Fibroblast of the aortic adventitia (primary cell): ENCODE measurements around the gene LGI1. TPM values are rescaled to one million over a fixed set of nuclear protein-coding genes. Genes with fewer than 3 reads are reported as not detected.

ENCODE experiments used
- DNase-seq: peaks from one replicate; pipeline ENCODE4 v3.0.0-alpha.2; 2010; ENCODE audit warnings: low read depth
- H3K4me3 ChIP-seq: 2 replicates; pipeline ENCODE4 v1.5.1; 2011; ENCODE audit warnings: low read depth, mild to moderate bottlenecking, control low read depth, low read length, moderate library complexity
- CTCF ChIP-seq: IDR thresholded peaks from 2 replicates; pipeline ENCODE4 v1.5.1; 2011; ENCODE audit warnings: mild to moderate bottlenecking, low read length, control low read depth, inconsistent platforms; ENCODE audit not compliant: insufficient read depth
- total RNA-seq: library from RNA; depleted of rRNA; stranded (reverse); fragments of >200 nt; gene quantifications from 2 replicates; pipeline ENCODE4 v1.2.3, GENCODE V29; 2012; ENCODE audit warnings: low replicate concordance

LGI1 gene
- total RNA-seq, 1 donor = 0.18 TPM

- DNase-seq = no peak
- no peak overlapping the region for H3K4me3 ChIP-seq
- TF ChIP-seq CTCF = no peak
These were observed 13.6 kb downstream of the LGI1 start for GRCh38 chr10:93771354-93771753.

GRCh38 chr10:93773120-93773519 is 15.4 kb downstream of the LGI1 start:
- TF ChIP-seq CTCF = no peak
- no peak for DNase-seq
- no peak overlapping the region for H3K4me3 ChIP-seq

GRCh38 chr10:93773705-93774104 is 16.0 kb downstream of the LGI1 start:
- DNase-seq = no peak

GRCh38 chr10:93775356-93775755 is 17.6 kb downstream of the LGI1 start:
- H3K4me3 ChIP-seq = no peak overlapping the region
- no peak for DNase-seq
- TF ChIP-seq CTCF = no peak

More at GRCh38 chr10:93773705-93774104, 16.0 kb downstream of the LGI1 start:
- no peak overlapping the region for H3K4me3 ChIP-seq
- TF ChIP-seq CTCF = no peak

- H3K4me3 ChIP-seq = no peak overlapping the region
- TF ChIP-seq CTCF = no peak
- no peak for DNase-seq
These were observed 19.4 kb downstream of the LGI1 start for GRCh38 chr10:93777092-93777491.

GRCh38 chr10:93784059-93784458 is 26.3 kb downstream of the LGI1 start:
- H3K4me3 ChIP-seq = no peak overlapping the region
- no peak for DNase-seq
- no peak for TF ChIP-seq CTCF
